Breast epithelium (tissue), 4 donors: ENCODE data around the gene SETD7. TPM values are rescaled to one million over a fixed set of nuclear protein-coding genes. Genes with fewer than 3 reads are reported as not detected.

ENCODE experiments used
- DNase-seq, 2 donors: peaks; one replicate each; pipeline ENCODE4 v3.0.0-alpha.2; 2019; ENCODE audit warnings: low spot score in 2 of 2
- H3K27ac ChIP-seq, 2 donors: fragments of 200-600 bp; sonication (generic) in 1 of 2; one replicate each; pipeline ENCODE4 v1.5.1; 2016 to 2019; ENCODE audit warnings: mild to moderate bottlenecking in 1 of 2
- H3K27me3 ChIP-seq, 2 donors: fragments of 200-600 bp; sonication (generic) in 1 of 2; one replicate each; pipeline versions ENCODE4 v1.5.1 to v1.6.0; 2017 to 2019; ENCODE audit warnings: control low read depth in 1 of 2, mild to moderate bottlenecking in 1 of 2
- H3K36me3 ChIP-seq: fragments of 200-600 bp; one replicate; pipeline ENCODE4 v1.5.1; 2019
- H3K4me1 ChIP-seq, 2 donors: fragments of 200-600 bp; sonication (generic); one replicate each; pipeline ENCODE4 v1.5.1; 2016 to 2019; ENCODE audit warnings: control low read depth in 1 of 2
- H3K4me3 ChIP-seq, 3 donors: fragments of 200-600 bp; sonication (generic); 1 replicate in 2 of 3; 2 replicates in 1 of 3; pipeline ENCODE4 v1.5.1; 2016 to 2019; ENCODE audit warnings: mild to moderate bottlenecking in 3 of 3, moderate library complexity in 2 of 3
- H3K9me3 ChIP-seq, 2 donors: fragments of 200-600 bp; sonication (generic) in 1 of 2; one replicate each; pipeline ENCODE4 v1.5.1; 2016 to 2019; ENCODE audit warnings: control low read depth in 1 of 2
- CTCF ChIP-seq, 3 donors: fragments of 450-650 bp; IDR thresholded peaks; one replicate each; pipeline ENCODE4 v1.5.1; 2016 to 2017; ENCODE audit warnings: antibody characterized with exemption in 3 of 3, mild to moderate bottlenecking in 3 of 3, moderate library complexity in 3 of 3
- POLR2A ChIP-seq: fragments of 450-650 bp; IDR thresholded peaks from one replicate; pipeline ENCODE4 v1.6.1; 2016; ENCODE audit warnings: antibody characterized with exemption, mild to moderate bottlenecking, moderate library complexity
- POLR2AphosphoS5 ChIP-seq, 3 donors: sonication (generic); formaldehyde crosslinking; IDR thresholded peaks; one replicate each; pipeline ENCODE4 v1.6.1; 2017; ENCODE audit warnings: antibody characterized with exemption in 3 of 3
- intact Hi-C: fragments of 100-400 bp; cut with DNase I; formaldehyde crosslinking; loops from one replicate; pipeline ENCODE4 v1.15.1; 2023; ENCODE audit warnings: low total_unique reads
- total RNA-seq, 3 donors: library from RNA; depleted of rRNA; stranded (reverse); fragments of >200 nt; gene quantifications; one replicate each; pipeline ENCODE4 v1.1.0, GENCODE V29; 2016

SETD7 gene
- total RNA-seq, 3 donors from 2014 or later: 54.9 to 100 (median 63.6) TPM

- intact Hi-C loops: no loop called here
- no peak for DNase-seq
- Histone ChIP-seq H3K4me1 (no peaks in the 10 kb centered on the region), H3K27me3 (no peaks in the 10 kb centered on the region), H3K27ac (no peak overlapping the region), H3K36me3 (no peaks in the 10 kb centered on the region), H3K9me3 (no peaks in the 10 kb centered on the region), H3K4me3 (no peak overlapping the region)
- no peak for TF ChIP-seq CTCF (IDR thresholded peaks at IDR 0.05)
- no peak for TF ChIP-seq POLR2A
- TF ChIP-seq POLR2AphosphoS5 (IDR thresholded peaks at IDR 0.05): no peak
These were observed 37.1 kb upstream of the SETD7 start for GRCh38 chr4:139593091-139593564.

GRCh38 chr4:139589336-139590018 is 33.5 kb upstream of the SETD7 start:
- no peak overlapping the region for H3K4me3 ChIP-seq
- TF ChIP-seq POLR2AphosphoS5 (IDR thresholded peaks at IDR 0.05) (no peak), POLR2A (no peak), CTCF (IDR thresholded peaks at IDR 0.05) (no peak)
- DNase-seq: no peak
- no peak overlapping the region for H3K27ac ChIP-seq
- H3K4me1 ChIP-seq: no peaks in the 10 kb centered on the region
- no peaks in the 10 kb centered on the region for H3K9me3 ChIP-seq
- intact Hi-C loops: no loop called here
- no peaks in the 10 kb centered on the region for H3K36me3 ChIP-seq
- no peaks in the 10 kb centered on the region for H3K27me3 ChIP-seq

GRCh38 chr4:139587446-139587845 is 31.4 kb upstream of the SETD7 start:
- no peak overlapping the region for H3K27ac ChIP-seq
- DNase-seq: no peak
- intact Hi-C loops: no loop called here
- no peak overlapping the region for H3K4me3 ChIP-seq
- no peaks in the 10 kb centered on the region for H3K4me1 ChIP-seq
- H3K36me3 ChIP-seq: no peaks in the 10 kb centered on the region
- no peak for TF ChIP-seq POLR2AphosphoS5 (IDR thresholded peaks at IDR 0.05)
- no peak for TF ChIP-seq CTCF (IDR thresholded peaks at IDR 0.05)
- H3K9me3 ChIP-seq: no peaks in the 10 kb centered on the region
- no peaks in the 10 kb centered on the region for H3K27me3 ChIP-seq

GRCh38 chr4:139585473-139585872 is 29.5 kb upstream of the SETD7 start:
- DNase-seq: no peak
- no peaks in the 10 kb centered on the region for H3K9me3 ChIP-seq
- H3K27ac ChIP-seq: no peak overlapping the region
- no peaks in the 10 kb centered on the region for H3K36me3 ChIP-seq
- no peaks in the 10 kb centered on the region for H3K27me3 ChIP-seq
- intact Hi-C loops: no loop called here
- H3K4me1 ChIP-seq: no peaks in the 10 kb centered on the region
- no peak for TF ChIP-seq POLR2AphosphoS5 (IDR thresholded peaks at IDR 0.05)
- no peak for TF ChIP-seq POLR2A
- no peak for TF ChIP-seq CTCF (IDR thresholded peaks at IDR 0.05)
- no peak overlapping the region for H3K4me3 ChIP-seq

- Histone ChIP-seq H3K27ac (no peak overlapping the region), H3K9me3 (no peaks in the 10 kb centered on the region), H3K4me3 (no peak overlapping the region), H3K36me3 (no peaks in the 10 kb centered on the region), H3K27me3 (no peaks in the 10 kb centered on the region), H3K4me1 (no peaks in the 10 kb centered on the region)
- TF ChIP-seq POLR2AphosphoS5 (IDR thresholded peaks at IDR 0.05) (no peak), POLR2A (no peak), CTCF (IDR thresholded peaks at IDR 0.05) (no peak)
- DNase-seq: no peak
- intact Hi-C loops: no loop called here
These were observed 28.8 kb upstream of the SETD7 start for GRCh38 chr4:139584784-139585183.
